H1 (cell line): ENCODE results near the gene PPP6C. TPM values are rescaled to one million over a fixed set of nuclear protein-coding genes. Genes with fewer than 3 reads are reported as not detected.

Source experiments
- CTCF ChIA-PET: fragments of 300-600 bp; sonication (Branson Sonifier 250); formaldehyde crosslinking; loops from one replicate; lab custom pipeline; 2021; ENCODE audit not compliant: partially characterized antibody; lab: Charles Lee
- POLR2A ChIA-PET: fragments of 300-600 bp; sonication (Branson Sonifier 250); formaldehyde crosslinking; loops from one replicate; lab custom pipeline; 2021; ENCODE audit warnings: inconsistent platforms; ENCODE audit not compliant: partially characterized antibody; lab: Charles Lee
- DNase-seq, 2 experiments: peaks; one replicate each; pipeline versions ENCODE4 v3.0.0 to v3.0.0-alpha.2; 2010 to 2022; ENCODE audit warnings: low spot score in 2 of 2, low read depth in 1 of 2, mixed read lengths in 1 of 2
- FAIRE-seq: peaks from 2 replicates; lab custom pipeline; 2011; peaks lifted over from hg19 to GRCh38; lab: Jason Lieb, UNC
- H2AFZ ChIP-seq: 2 replicates; pipeline ENCODE4 v1.8.1; 2012; ENCODE audit warnings: low read length, inconsistent platforms
- H2AK5ac ChIP-seq: 2 replicates; pipeline ENCODE4 v1.6.1; 2013; ENCODE audit warnings: low read depth, low read length
- H2BK120ac ChIP-seq: replicated peaks from 2 replicates; pipeline ENCODE3; 2013; ENCODE audit warnings: low read depth, low read length, inconsistent platforms
- H2BK12ac ChIP-seq: 2 replicates; pipeline ENCODE4 v1.6.1; 2013; ENCODE audit warnings: low read depth, low read length
- H2BK15ac ChIP-seq: 2 replicates; pipeline ENCODE4 v1.6.1; 2013; ENCODE audit warnings: low read length
- H2BK20ac ChIP-seq: 2 replicates; pipeline ENCODE4 v1.6.1; 2013; ENCODE audit warnings: low read length
- H2BK5ac ChIP-seq: 2 replicates; pipeline ENCODE4 v1.6.1; 2013; ENCODE audit warnings: low read depth, low read length
- H3K14ac ChIP-seq: 2 replicates; pipeline ENCODE4 v1.6.1; 2013; ENCODE audit warnings: inconsistent platforms; ENCODE audit not compliant: insufficient read length
- H3K18ac ChIP-seq: 2 replicates; pipeline ENCODE4 v1.6.1; 2013; ENCODE audit warnings: low read length; ENCODE audit errors: extremely low read depth
- H3K23ac ChIP-seq: 2 replicates; pipeline ENCODE4 v1.6.1; 2013; ENCODE audit warnings: inconsistent platforms; ENCODE audit not compliant: insufficient read length
- H3K23me2 ChIP-seq: 2 replicates; pipeline ENCODE4 v1.6.1; 2013; ENCODE audit warnings: low read depth, low read length
- H3K27ac ChIP-seq: 2 replicates; pipeline ENCODE4 v1.6.1; 2011; ENCODE audit warnings: low read depth, low read length, inconsistent platforms
- H3K27me3 ChIP-seq, 4 experiments: replicated peaks in 1 of 4; 1 replicate in 1 of 4; 2 replicates in 3 of 4; pipeline versions ENCODE4 v1.6.1 to v1.8.1; 2011 to 2013; ENCODE audit warnings: low read length in 3 of 4, mild to moderate bottlenecking in 3 of 4, inconsistent platforms in 2 of 4, mixed read lengths in 2 of 4, moderate library complexity in 1 of 4; ENCODE audit not compliant: control insufficient read depth in 3 of 4, insufficient read depth in 3 of 4; ENCODE audit errors: extremely low read depth in 1 of 4
- H3K36me3 ChIP-seq, 4 experiments: 2 replicates each; pipeline versions ENCODE4 v1.6.1 to v1.8.1; 2011 to 2013; ENCODE audit warnings: mild to moderate bottlenecking in 4 of 4, low read length in 3 of 4, moderate library complexity in 2 of 4, control low read depth in 1 of 4, inconsistent platforms in 1 of 4; ENCODE audit not compliant: insufficient read depth in 4 of 4, control insufficient read depth in 2 of 4
- H3K4ac ChIP-seq: replicated peaks from 2 replicates; pipeline ENCODE3; 2013; ENCODE audit warnings: low read length, low read depth, mixed read lengths, inconsistent platforms; ENCODE audit not compliant: insufficient read length
- H3K4me1 ChIP-seq, 4 experiments: replicated peaks in 1 of 4; 1 replicate in 1 of 4; 2 replicates in 3 of 4; pipeline versions ENCODE4 v1.6.1 to v1.8.1; 2011 to 2013; ENCODE audit warnings: low read length in 3 of 4, inconsistent platforms in 2 of 4, mixed read lengths in 1 of 4; ENCODE audit not compliant: insufficient read depth in 4 of 4, control insufficient read depth in 3 of 4
- H3K4me2 ChIP-seq, 2 experiments: 2 replicates each; pipeline versions ENCODE4 v1.6.1 to v1.8.1; 2011 to 2013; ENCODE audit warnings: low read depth in 2 of 2, low read length in 2 of 2, control low read depth in 1 of 2, inconsistent platforms in 1 of 2, mild to moderate bottlenecking in 1 of 2; ENCODE audit not compliant: insufficient read depth in 1 of 2
- H3K4me3 ChIP-seq, 4 experiments: fragments of 200-600, 300-600 bp in 1 of 4; sonication (generic), shearing (Covaris generic), sonication (Bioruptor Twin) in 1 of 4; 2 replicates each; pipeline versions ENCODE4 v1.5.1 to v1.8.1; 2011 to 2016; ENCODE audit warnings: low read length in 4 of 4, low read depth in 3 of 4, control low read depth in 2 of 4, inconsistent platforms in 2 of 4, mild to moderate bottlenecking in 2 of 4, mixed read lengths in 1 of 4, moderate library complexity in 1 of 4; ENCODE audit not compliant: insufficient read depth in 2 of 4; ENCODE audit errors: extremely low read depth in 1 of 4
- H3K56ac ChIP-seq: replicated peaks from 2 replicates; pipeline ENCODE3; 2013; ENCODE audit warnings: low read depth, mild to moderate bottlenecking, mixed read lengths, low read length, inconsistent platforms; ENCODE audit not compliant: insufficient read length
- H3K79me1 ChIP-seq: 2 replicates; pipeline ENCODE4 v1.6.1; 2013; ENCODE audit warnings: low read depth, low read length, control low read depth
- H3K79me2 ChIP-seq, 2 experiments: 2 replicates each; pipeline versions ENCODE4 v1.6.1 to v1.8.1; 2012 to 2013; ENCODE audit warnings: low read length in 2 of 2, mild to moderate bottlenecking in 2 of 2, inconsistent platforms in 1 of 2; ENCODE audit not compliant: insufficient read depth in 2 of 2, control insufficient read depth in 1 of 2
- H3K9ac ChIP-seq, 4 experiments: replicated peaks in 1 of 4; 1 replicate in 1 of 4; 2 replicates in 3 of 4; pipeline versions ENCODE4 v1.6.1 to v1.8.1; 2011 to 2013; ENCODE audit warnings: low read depth in 3 of 4, low read length in 3 of 4, control low read depth in 2 of 4, mild to moderate bottlenecking in 2 of 4, moderate library complexity in 2 of 4, inconsistent platforms in 1 of 4; ENCODE audit errors: extremely low read depth in 1 of 4
- H3K9me3 ChIP-seq, 2 experiments: 2 replicates each; pipeline versions ENCODE4 v1.6.1 to v1.8.1; 2012 to 2013; ENCODE audit warnings: mild to moderate bottlenecking in 2 of 2, moderate library complexity in 2 of 2, control low read depth in 1 of 2, inconsistent platforms in 1 of 2, low read depth in 1 of 2, low read length in 1 of 2, mixed read lengths in 1 of 2; ENCODE audit not compliant: insufficient read depth in 2 of 2
- H4K20me1 ChIP-seq, 2 experiments: replicated peaks in 1 of 2; 2 replicates each; pipeline versions ENCODE3 to v1.8.1; 2011 to 2013; ENCODE audit warnings: inconsistent platforms in 2 of 2, low read length in 2 of 2, mild to moderate bottlenecking in 1 of 2; ENCODE audit not compliant: insufficient read depth in 2 of 2, control insufficient read depth in 1 of 2
- H4K5ac ChIP-seq: 2 replicates; pipeline ENCODE4 v1.6.1; 2013; ENCODE audit warnings: low read length, low read depth, mixed read lengths, inconsistent platforms; ENCODE audit not compliant: insufficient read length
- H4K8ac ChIP-seq: 2 replicates; pipeline ENCODE4 v1.8.0; 2013; ENCODE audit warnings: mild to moderate bottlenecking, moderate library complexity, low read length, inconsistent platforms; ENCODE audit not compliant: insufficient read depth; ENCODE audit errors: extremely low read depth
- H4K91ac ChIP-seq: replicated peaks from 2 replicates; pipeline ENCODE3; 2013; ENCODE audit warnings: low read length, mixed read lengths, inconsistent platforms; ENCODE audit not compliant: insufficient read length
- EZH2 ChIP-seq: fragments of 200-600 bp; sonication (generic); IDR thresholded peaks from 2 replicates; pipeline ENCODE4 v1.7.1; 2012; ENCODE audit warnings: low read depth, mild to moderate bottlenecking, moderate library complexity, low read length, inconsistent platforms; ENCODE audit not compliant: severe bottlenecking
- RAD21 ChIP-seq, 2 experiments: IDR thresholded peaks in 1 of 2; conservative IDR thresholded peaks in 1 of 2; 2 replicates each; pipeline ENCODE4 v1.6.1; 2011; ENCODE audit warnings: low read depth in 2 of 2, low read length in 2 of 2, improper control_type of control experiment in 1 of 2, inconsistent platforms in 1 of 2, mild to moderate bottlenecking in 1 of 2, moderate library complexity in 1 of 2
- TCF12 ChIP-seq: IDR thresholded peaks from 2 replicates; pipeline ENCODE4 v1.6.1; 2011; ENCODE audit warnings: low read depth, mild to moderate bottlenecking, low read length
- ZNF274 ChIP-seq: IDR thresholded peaks from 2 replicates; pipeline ENCODE4 v1.7.0; 2012; ENCODE audit warnings: low read length, borderline replicate concordance; ENCODE audit errors: extremely low read depth
- WGBS, 2 experiments: shearing (Covaris generic) in 1 of 2; methylation state at CpG; one replicate each; pipeline versions ENCODE4 v1.1.6 to v1.1.7; 2013 to 2015; ENCODE audit warnings: low lambda C conversion rate in 2 of 2, mixed read lengths in 2 of 2, inconsistent platforms in 1 of 2, low coverage in 1 of 2, missing lambda C conversion rate in 1 of 2; ENCODE audit not compliant: insufficient replicate concordance in 2 of 2, insufficient coverage in 1 of 2, insufficient read length in 1 of 2; ENCODE audit errors: extremely low coverage in 1 of 2, missing lambda C conversion rate in 1 of 2; 5-methylcytosine and 5-hydroxymethylcytosine counted together
- polyA plus RNA-seq, 7 experiments: library from polyadenylated mRNA; depleted of rRNA in 3 of 7; stranded (reverse) in 5 of 7; unstranded in 2 of 7; fragments of >200 nt in 5 of 7; fragments of 200-250 nt in 2 of 7; gene quantifications; 1 replicate in 5 of 7; 2 replicates in 1 of 7; 4 replicates in 1 of 7; pipeline versions ENCODE4 v1.2.1 to v1.2.3, GENCODE V29; 2011 to 2013; ENCODE audit warnings: missing spikeins in 2 of 7, mixed read lengths in 2 of 7
- total RNA-seq: library from RNA; stranded (reverse); fragmentation: NEBNext Ultra II Directional; extraction: Animal tissue kit (Norgen Biotek cat#: 25700); gene quantifications from 2 replicates; pipeline ENCODE4 v1.2.1, GENCODE V29; 2021

The PPP6C gene
- total and polyA plus RNA-seq, 2 of the 8 experiments (the other 6 are each of a cell fraction or from before 2014, with no cell fraction given): 22.8 to 52.3 TPM

- Histone ChIP-seq H3K14ac (no peak overlapping the region), H3K9me3 (no peaks in the 10 kb centered on the region), H3K23me2 (peaks cover 6% of the 10 kb centered on the region), H3K79me2 (no peaks in the 10 kb centered on the region), H2AFZ (no peak overlapping the region), H4K8ac (no peak overlapping the region), H4K20me1 (no peaks in the 10 kb centered on the region), H3K4me1 (peaks cover 0 to 1% (median 0%) of the 10 kb centered on the region in 4 experiments; a peak in 2 of 7 replicates), H2BK120ac (no peak overlapping the region), H3K79me1 (no peaks in the 10 kb centered on the region), H2BK15ac (no peak overlapping the region), H3K36me3 (peaks cover 2 to 12% (median 7%) of the 10 kb centered on the region in 4 experiments; a peak in 4 of 8 replicates), H3K4ac (no peak overlapping the region), H3K56ac (no peak overlapping the region), H3K27ac (no peak overlapping the region), H2AK5ac (no peak overlapping the region), H3K9ac (no peak overlapping the region), H3K27me3 (no peaks in the 10 kb centered on the region), H3K18ac (no peak overlapping the region), H2BK5ac (no peak overlapping the region), H2BK12ac (no peak overlapping the region), H4K91ac (no peak overlapping the region), H3K4me3 (no peak overlapping the region), H3K23ac (no peak overlapping the region), H2BK20ac (no peak overlapping the region), H4K5ac (no peak overlapping the region), H3K4me2 (no peak overlapping the region)
- CTCF ChIA-PET: interaction anchor here (1.2 kb wide), 1 partner anchor 34 kb away, joined by 3 read pairs; no protein-coding TSS in a partner anchor
- 92% methylated on average over 3 of the region's 3 CpGs; no CpG with 5 or more reads in 1 of the 2 experiments for WGBS, 2 experiments
- FAIRE-seq: no peak
- TF ChIP-seq TCF12: no peak
- no peak for TF ChIP-seq RAD21 (IDR thresholded peaks at IDR 0.05 in 1 of 2, conservative IDR thresholded peaks at IDR 0.05 in 1 of 2; ENCODE audit: low read depth in 2 of 2, low read length in 2 of 2)
- no peak for TF ChIP-seq EZH2
- no peak for TF ChIP-seq ZNF274
- DNase-seq: no peak
- POLR2A ChIA-PET: interaction anchor here (1.9 to 2.2 kb wide), 2 partner anchors 13 to 37 kb away, joined by 6 to 8 read pairs; partner anchors contain the start of gene HSPA5
Observed at GRCh38 chr9:125204477-125204876, 14.9 kb upstream of the PPP6C start.
